ENCODE results near the gene AQP9. TPM values are rescaled to one million over a fixed set of nuclear protein-coding genes. Genes with fewer than 3 reads are reported as not detected.

The AQP9 gene
- total RNA-seq, 6 experiments from 2014 or later: 72.9 to 350 (median 156) TPM

- intact Hi-C loops (cut with DNase I): loop anchor here in 1 of 2 donors (10.0 kb wide), 1 partner anchor 55 kb away; no protein-coding TSS in a partner anchor
- TF ChIP-seq CTCF (IDR thresholded peaks at IDR 0.05): no peak
- TF ChIP-seq POLR2A (IDR thresholded peaks at IDR 0.05): no peak
- no peak overlapping the region for H3K4me3 ChIP-seq
- no peaks in the 10 kb centered on the region for H3K9me3 ChIP-seq
- DNase-seq (no peak), ATAC-seq (no peak)
- H3K36me3 ChIP-seq: peaks cover 0 to 82% (median 17%) of the 10 kb centered on the region in 4 donors
- 85% methylated on average over 2 of the region's 5 CpGs for WGBS (ENCODE audit: insufficient coverage, low coverage, low lambda C conversion rate, missing lambda C conversion rate)
- peaks cover 0 to 11% (median 5%) of the 10 kb centered on the region in 4 donors for H3K4me1 ChIP-seq
- H3K27me3 ChIP-seq: no peaks in the 10 kb centered on the region
- no peak overlapping the region for H3K27ac ChIP-seq
These were observed 31.8 kb downstream of the AQP9 start for GRCh38 chr15:58169934-58170333.

- DNase-seq (no peak), ATAC-seq (no peak)
- Histone ChIP-seq H3K4me1 (no peaks in the 10 kb centered on the region), H3K27ac (no peak overlapping the region), H3K27me3 (no peaks in the 10 kb centered on the region), H3K4me3 (no peak overlapping the region), H3K36me3 (peaks cover 0 to 90% (median 16%) of the 10 kb centered on the region in 4 donors), H3K9me3 (no peaks in the 10 kb centered on the region)
- intact Hi-C loops (cut with DNase I): loop anchor here in 1 of 2 donors (10.0 kb wide), 1 partner anchor 57 kb away; no protein-coding TSS in a partner anchor
- 100% methylated on average over 1 of the region's 1 CpG for WGBS (ENCODE audit: insufficient coverage, low coverage, low lambda C conversion rate, missing lambda C conversion rate)
- no peak for TF ChIP-seq POLR2A (IDR thresholded peaks at IDR 0.05)
- no peak for TF ChIP-seq CTCF (IDR thresholded peaks at IDR 0.05)
These were observed 33.4 kb downstream of the AQP9 start for GRCh38 chr15:58171476-58172061.

- H3K4me1 ChIP-seq: no peaks in the 10 kb centered on the region
- 22% methylated on average over 5 of the region's 5 CpGs for WGBS (ENCODE audit: insufficient coverage, low coverage, low lambda C conversion rate, missing lambda C conversion rate)
- TF ChIP-seq POLR2A (IDR thresholded peaks at IDR 0.05) (no peak), CTCF (IDR thresholded peaks at IDR 0.05) (no peak)
- no peaks in the 10 kb centered on the region for H3K9me3 ChIP-seq
- intact Hi-C loops (cut with DNase I): loop anchor here in 1 of 2 donors (10.0 kb wide), 1 partner anchor 60 kb away; no protein-coding TSS in a partner anchor
- H3K27me3 ChIP-seq: no peaks in the 10 kb centered on the region
- H3K36me3 ChIP-seq: peaks cover 0 to 83% (median 11%) of the 10 kb centered on the region in 4 donors
- ATAC-seq (peak in 3 of 4 donors; percentile 28 to 40 (median 35)), DNase-seq (peak in 1 of 3 donors; percentile 60)
- H3K27ac ChIP-seq: no peak overlapping the region
- no peak overlapping the region for H3K4me3 ChIP-seq
These were observed 36.5 kb downstream of the AQP9 start for GRCh38 chr15:58174709-58175108.

GRCh38 chr15:58175955-58176354, 37.8 kb downstream of the AQP9 start:
- intact Hi-C loops (cut with DNase I): loop anchor here in 1 of 2 donors (10.0 kb wide), 1 partner anchor 61 kb away; no protein-coding TSS in a partner anchor
- no peak overlapping the region for H3K27ac ChIP-seq
- DNase-seq (no peak), ATAC-seq (no peak)
- no peaks in the 10 kb centered on the region for H3K9me3 ChIP-seq
- 96% methylated on average over 4 of the region's 4 CpGs for WGBS (ENCODE audit: insufficient coverage, low coverage, low lambda C conversion rate, missing lambda C conversion rate)
- no peaks in the 10 kb centered on the region for H3K27me3 ChIP-seq
- no peaks in the 10 kb centered on the region for H3K4me1 ChIP-seq
- TF ChIP-seq CTCF (IDR thresholded peaks at IDR 0.05) (no peak), POLR2A (IDR thresholded peaks at IDR 0.05) (no peak)
- H3K36me3 ChIP-seq: peaks cover 0 to 86% (median 13%) of the 10 kb centered on the region in 4 donors
- no peak overlapping the region for H3K4me3 ChIP-seq
